ENCODE results near the gene ZNF883.
"Not testable (repeated sequence)": the region's sequence is repeated elsewhere in the genome, so short reads cannot be mapped to it uniquely, and the experiment has no call there.

GRCh38 chr9:113059581-113060284 lies 47.7 kb upstream of the ZNF883 start:
- TF ChIP-seq POLR2AphosphoS5, POLR2A, CTCF, EP300 (IDR thresholded peaks at IDR 0.05): not testable (repeated sequence)

Measured in gastroesophageal sphincter (tissue), 3 donors.